ENCODE results near the gene GRHL3.
"Not testable (repeated sequence)": the region's sequence is repeated elsewhere in the genome, so short reads cannot be mapped to it uniquely, and the experiment has no call there.

GRHL3 gene

GRCh38 chr1:24286246-24287010 lies 32.7 kb upstream of the GRHL3 start:
- TF ChIP-seq CTCF (IDR thresholded peaks at IDR 0.05; ENCODE audit: borderline replicate concordance, control extremely low read depth, extremely low read depth, insufficient read depth, missing control alignments) = no peak
- in situ Hi-C loops (cut with MboI; ENCODE audit: low sequenced_read_pairs, unreplicated experiment) = no loop called here
- no peak for DNase-seq (ENCODE audit: low spot score)

GRCh38 chr1:24287779-24288178 lies 31.4 kb upstream of the GRHL3 start:
- DNase-seq (ENCODE audit: low spot score); in situ Hi-C loops (cut with MboI; ENCODE audit: low sequenced_read_pairs, unreplicated experiment): not testable (repeated sequence)

GRCh38 chr1:24288479-24288878 lies 30.7 kb upstream of the GRHL3 start:
- DNase-seq (ENCODE audit: low spot score) = no peak
- in situ Hi-C loops (cut with MboI; ENCODE audit: low sequenced_read_pairs, unreplicated experiment) = no loop called here
- TF ChIP-seq CTCF (IDR thresholded peaks at IDR 0.05; ENCODE audit: borderline replicate concordance, control extremely low read depth, extremely low read depth, insufficient read depth, missing control alignments) = no peak

- DNase-seq (ENCODE audit: low spot score) = no peak
- in situ Hi-C loops (cut with MboI; ENCODE audit: low sequenced_read_pairs, unreplicated experiment) = no loop called here
- TF ChIP-seq CTCF (IDR thresholded peaks at IDR 0.05; ENCODE audit: borderline replicate concordance, control extremely low read depth, extremely low read depth, insufficient read depth, missing control alignments) = no peak
Measured at GRCh38 chr1:24289937-24290595, 29.1 kb upstream of the GRHL3 start.

- no peak for DNase-seq (ENCODE audit: low spot score)
- in situ Hi-C loops (cut with MboI; ENCODE audit: low sequenced_read_pairs, unreplicated experiment) = no loop called here
- no peak for TF ChIP-seq CTCF (IDR thresholded peaks at IDR 0.05; ENCODE audit: borderline replicate concordance, control extremely low read depth, extremely low read depth, insufficient read depth, missing control alignments)
Measured at GRCh38 chr1:24290933-24291487, 28.1 kb upstream of the GRHL3 start.

GRCh38 chr1:24292103-24292502 lies 27.1 kb upstream of the GRHL3 start:
- no peak for TF ChIP-seq CTCF (IDR thresholded peaks at IDR 0.05; ENCODE audit: borderline replicate concordance, control extremely low read depth, extremely low read depth, insufficient read depth, missing control alignments)
- DNase-seq (ENCODE audit: low spot score) = no peak
- in situ Hi-C loops (cut with MboI; ENCODE audit: low sequenced_read_pairs, unreplicated experiment) = no loop called here

- no peak for TF ChIP-seq CTCF (IDR thresholded peaks at IDR 0.05; ENCODE audit: borderline replicate concordance, control extremely low read depth, extremely low read depth, insufficient read depth, missing control alignments)
- no peak for DNase-seq (ENCODE audit: low spot score)
- in situ Hi-C loops (cut with MboI; ENCODE audit: low sequenced_read_pairs, unreplicated experiment) = no loop called here
Measured at GRCh38 chr1:24292887-24293286, 26.3 kb upstream of the GRHL3 start.

All from GM13976 (cell line).